Measurements from ENCODE around the gene ADAMTS5. TPM values are rescaled to one million over a fixed set of nuclear protein-coding genes. Genes with fewer than 3 reads are reported as not detected.

The ADAMTS5 gene
- total RNA-seq, 1 donor from 2014 or later, result 17.3 TPM

GRCh38 chr21:26884436-26884835, 82.5 kb downstream of the ADAMTS5 start:
- Histone ChIP-seq H3K36me3 (ENCODE audit: control insufficient read depth, insufficient read depth, low read length) (no peaks in the 10 kb centered on the region), H3K27me3 (ENCODE audit: control insufficient read depth, insufficient read depth, low read length) (no peaks in the 10 kb centered on the region), H3K4me3 (ENCODE audit: low read depth, low read length) (no peak overlapping the region)
- TF ChIP-seq CTCF (IDR thresholded peaks at IDR 0.05; ENCODE audit: insufficient read depth, low read length, poor library complexity, severe bottlenecking), result no peak
- DNase-seq (ENCODE audit: low read depth), result no peak

GRCh38 chr21:26883768-26884167, 83.1 kb downstream of the ADAMTS5 start:
- H3K27me3 ChIP-seq (ENCODE audit: control insufficient read depth, insufficient read depth, low read length), result no peaks in the 10 kb centered on the region
- no peak overlapping the region for H3K4me3 ChIP-seq (ENCODE audit: low read depth, low read length)
- DNase-seq (ENCODE audit: low read depth), result no peak
- TF ChIP-seq CTCF (IDR thresholded peaks at IDR 0.05; ENCODE audit: insufficient read depth, low read length, poor library complexity, severe bottlenecking), result no peak
- no peaks in the 10 kb centered on the region for H3K36me3 ChIP-seq (ENCODE audit: control insufficient read depth, insufficient read depth, low read length)

- peak; percentile 24 for TF ChIP-seq CTCF (IDR thresholded peaks at IDR 0.05; ENCODE audit: insufficient read depth, low read length, poor library complexity, severe bottlenecking)
- Histone ChIP-seq H3K36me3 (ENCODE audit: control insufficient read depth, insufficient read depth, low read length) (no peaks in the 10 kb centered on the region), H3K27me3 (ENCODE audit: control insufficient read depth, insufficient read depth, low read length) (no peaks in the 10 kb centered on the region), H3K4me3 (ENCODE audit: low read depth, low read length) (no peak overlapping the region)
- DNase-seq (ENCODE audit: low read depth), result peak; percentile 1
These were observed 85.2 kb downstream of the ADAMTS5 start for GRCh38 chr21:26881504-26882228.

GRCh38 chr21:26877018-26877417, 89.9 kb downstream of the ADAMTS5 start:
- no peaks in the 10 kb centered on the region for H3K27me3 ChIP-seq (ENCODE audit: control insufficient read depth, insufficient read depth, low read length)
- no peak for TF ChIP-seq CTCF (IDR thresholded peaks at IDR 0.05; ENCODE audit: insufficient read depth, low read length, poor library complexity, severe bottlenecking)
- no peak overlapping the region for H3K4me3 ChIP-seq (ENCODE audit: low read depth, low read length)
- DNase-seq (ENCODE audit: low read depth), result no peak
- H3K36me3 ChIP-seq (ENCODE audit: control insufficient read depth, insufficient read depth, low read length), result no peaks in the 10 kb centered on the region

GRCh38 chr21:26874347-26874746, 92.5 kb downstream of the ADAMTS5 start:
- Histone ChIP-seq H3K4me3 (ENCODE audit: low read depth, low read length) (no peak overlapping the region), H3K36me3 (ENCODE audit: control insufficient read depth, insufficient read depth, low read length) (no peaks in the 10 kb centered on the region), H3K27me3 (ENCODE audit: control insufficient read depth, insufficient read depth, low read length) (no peaks in the 10 kb centered on the region)
- TF ChIP-seq CTCF (IDR thresholded peaks at IDR 0.05; ENCODE audit: insufficient read depth, low read length, poor library complexity, severe bottlenecking), result no peak
- no peak for DNase-seq (ENCODE audit: low read depth)

Other genes with a start within 250 kb of the ADAMTS5 start
- 27.1 and 32.9 TPM in 2 replicates for gene ADAMTS1, start 121.7 kb downstream of the ADAMTS5 start, total RNA-seq